HT1080 (cell line): ENCODE data around the gene IGFN1. TPM values are rescaled to one million over a fixed set of nuclear protein-coding genes. Genes with fewer than 3 reads are reported as not detected.
"Not testable (repeated sequence)": the region's sequence is repeated elsewhere in the genome, so short reads cannot be mapped to it uniquely, and the experiment has no call there.

Experiments
- DNase-seq: peaks from one replicate; pipeline ENCODE4 v3.0.0-alpha.2; 2015; ENCODE audit warnings: low read depth
- total RNA-seq: library from RNA; depleted of rRNA; stranded (reverse); fragments of >200 nt; shearing (Covaris generic); gene quantifications from 2 replicates; pipeline ENCODE4 v1.2.3, GENCODE V29; 2014

Gene IGFN1
- total RNA-seq, 1 experiment from 2014 or later, result 0.14 TPM

GRCh38 chr1:201241736-201242135 lies 51.1 kb downstream of the IGFN1 start:
- no peak for DNase-seq

GRCh38 chr1:201245082-201245481 lies 54.5 kb downstream of the IGFN1 start:
- DNase-seq, result no peak

- no peak for DNase-seq
Observed at GRCh38 chr1:201248721-201249559, 58.3 kb downstream of the IGFN1 start.

- DNase-seq, result no peak
Observed at GRCh38 chr1:201250326-201251011, 59.8 kb downstream of the IGFN1 start.

GRCh38 chr1:201251411-201251810 lies 60.8 kb downstream of the IGFN1 start:
- no peak for DNase-seq

GRCh38 chr1:201251851-201252430 lies 61.3 kb downstream of the IGFN1 start:
- no peak for DNase-seq

GRCh38 chr1:201252944-201253371 lies 62.3 kb downstream of the IGFN1 start:
- no peak for DNase-seq

- no peak for DNase-seq
Observed at GRCh38 chr1:201253411-201253810, 62.8 kb downstream of the IGFN1 start.

GRCh38 chr1:201253906-201254624 lies 63.4 kb downstream of the IGFN1 start:
- no peak for DNase-seq

GRCh38 chr1:201254625-201255478 lies 64.2 kb downstream of the IGFN1 start:
- DNase-seq, result peak; percentile 39

GRCh38 chr1:201255479-201256362 lies 65.1 kb downstream of the IGFN1 start:
- DNase-seq, result no peak

- not testable (repeated sequence) for DNase-seq
Observed at GRCh38 chr1:201258132-201258531, 67.5 kb downstream of the IGFN1 start.

GRCh38 chr1:201258763-201259230 lies 68.2 kb downstream of the IGFN1 start:
- DNase-seq, result no peak

- no peak for DNase-seq
Observed at GRCh38 chr1:201259476-201260235, 69.0 kb downstream of the IGFN1 start.

- no peak for DNase-seq
Observed at GRCh38 chr1:201260236-201260590, 69.6 kb downstream of the IGFN1 start.

GRCh38 chr1:201260648-201261311 lies 70.2 kb downstream of the IGFN1 start:
- no peak for DNase-seq

- no peak for DNase-seq
Observed at GRCh38 chr1:201261771-201262547, 71.3 kb downstream of the IGFN1 start.
